Right lobe of liver (tissue), 4 donors: ENCODE data around the gene TEX264.

Source experiments
- CTCF ChIP-seq, 4 donors: fragments of 200-600 bp in 3 of 4; fragments of 450-650 bp in 1 of 4; IDR thresholded peaks; one replicate each; pipeline versions ENCODE4 v1.5.1 to v1.8.0; 2016 to 2022; ENCODE audit warnings: antibody characterized with exemption in 4 of 4, mild to moderate bottlenecking in 2 of 4
- POLR2A ChIP-seq: fragments of 450-650 bp; IDR thresholded peaks from one replicate; pipeline ENCODE4 v1.6.1; 2017; ENCODE audit warnings: antibody characterized with exemption, mild to moderate bottlenecking
- donor health status: DM: no; HTN: no; CAD: no.
- donor health status: DM: no; HTN: no; CAD: no.
- donor health status: DM: no; HTN: yes; CAD: no.

- TF ChIP-seq CTCF (IDR thresholded peaks at IDR 0.05) (no peak), POLR2A (no peak)
Observed at GRCh38 chr3:51710631-51711351, 39.7 kb downstream of the TEX264 start.
